NCI-H510A treated with DMSO at 0.1 percent for 48 hours (cell line): ENCODE measurements around the gene TMPRSS6.

ENCODE experiments used
- DNase-seq: peaks from one replicate; lab custom pipeline; 2025; lab: John Stamatoyannopoulos, UW

The TMPRSS6 gene

GRCh38 chr22:37026325-37026724 lies 83.2 kb downstream of the TMPRSS6 start:
- DNase-seq, result no peak

- DNase-seq, result no peak
Measured at GRCh38 chr22:37025500-37026070, 83.9 kb downstream of the TMPRSS6 start.

GRCh38 chr22:37024339-37025157 lies 85.0 kb downstream of the TMPRSS6 start:
- DNase-seq, result no peak

- no peak for DNase-seq
Measured at GRCh38 chr22:37023743-37024338, 85.7 kb downstream of the TMPRSS6 start.

- no peak for DNase-seq
Measured at GRCh38 chr22:37022483-37023337, 86.8 kb downstream of the TMPRSS6 start.

- no peak for DNase-seq
Measured at GRCh38 chr22:37021710-37022482, 87.6 kb downstream of the TMPRSS6 start.

GRCh38 chr22:37021041-37021440 lies 88.5 kb downstream of the TMPRSS6 start:
- DNase-seq, result no peak

- DNase-seq, result peak; percentile 15
Measured at GRCh38 chr22:37020192-37020479, 89.4 kb downstream of the TMPRSS6 start.

GRCh38 chr22:37019309-37020191 lies 90.0 kb downstream of the TMPRSS6 start, which contains the start of the genes MPST and TST:
Gene MPST (plus strand): TSS chr22:37019742. CDS start chr22:37019837, 95 bp downstream.
Gene TST (minus strand): TSS chr22:37019447. CDS start chr22:37018732, 715 bp downstream.
- peak; percentile 48 for DNase-seq

- DNase-seq, result peak; percentile 59
Measured at GRCh38 chr22:37018815-37019308, 90.7 kb downstream of the TMPRSS6 start.

GRCh38 chr22:37018086-37018814 lies 91.3 kb downstream of the TMPRSS6 start:
- no peak for DNase-seq

- DNase-seq, result no peak
Measured at GRCh38 chr22:37017356-37017755, 92.2 kb downstream of the TMPRSS6 start.

- no peak for DNase-seq
Measured at GRCh38 chr22:37016134-37016910, 93.2 kb downstream of the TMPRSS6 start.

- no peak for DNase-seq
Measured at GRCh38 chr22:37015587-37015878, 94.0 kb downstream of the TMPRSS6 start.
